K562 (cell line): ENCODE measurements around the gene CLDN2. TPM values are rescaled to one million over a fixed set of nuclear protein-coding genes. Genes with fewer than 3 reads are reported as not detected.

ENCODE experiments used
- ATAC-seq: fragments of 200-7000 bp; cut with Tn5 transposase; 3 replicates; pipeline ENCODE4 v1.9.1; 2020; ENCODE audit warnings: moderate library complexity
- BruUV-seq: library from RNA; stranded (reverse); fragments of 400-500 nt; replicated peaks from 2 replicates; lab custom pipeline; 2021; lab: Mats Ljungman, UMichigan
- CTCF ChIA-PET: fragments of 300-600 bp; formaldehyde crosslinking; extraction: SDS; loops from one replicate; lab custom pipeline; 2021; ENCODE audit warnings: low intra/inter-chr PET ratio; lab: Yijun Ruan, JAX
- POLR2A ChIA-PET: fragments of 300-600, 350-650 bp; sonication (Branson Sonifier 250); formaldehyde crosslinking; extraction: SDS; loops from one replicate; lab custom pipeline; 2021; ENCODE audit warnings: antibody characterized with exemption, inconsistent platforms; lab: Yijun Ruan, JAX
- DNase-seq, 4 experiments: peaks; one replicate each; pipeline versions ENCODE4 v3.0.0 to v3.0.0-alpha.2; 2011 to 2018; ENCODE audit warnings: low spot score in 3 of 4, mixed read lengths in 3 of 4; ENCODE audit errors: extremely low read depth in 1 of 4
- FAIRE-seq: peaks from 2 replicates; lab custom pipeline; 2011; peaks lifted over from hg19 to GRCh38; lab: Jason Lieb, UNC
- H2AFZ ChIP-seq: 2 replicates; pipeline ENCODE4 v1.6.0; 2011; ENCODE audit warnings: low read depth, low read length, control low read depth, inconsistent platforms
- H3K27ac ChIP-seq: fragments of 200-600 bp; 3 replicates; pipeline ENCODE4 v1.8.0; 2011; ENCODE audit warnings: low read depth, mild to moderate bottlenecking, control low read depth, inconsistent platforms, low read length, moderate library complexity, mixed read lengths; ENCODE audit errors: extremely low read depth
- H3K27me3 ChIP-seq, 2 experiments: fragments of 300-600 bp in 1 of 2; 2 replicates in 1 of 2; 3 replicates in 1 of 2; pipeline versions ENCODE4 v1.6.0 to v1.8.0; 2011; ENCODE audit warnings: inconsistent platforms in 2 of 2, low read length in 2 of 2, mild to moderate bottlenecking in 1 of 2, mixed read lengths in 1 of 2, moderate library complexity in 1 of 2; ENCODE audit not compliant: control insufficient read depth in 2 of 2, insufficient read depth in 2 of 2
- H3K36me3 ChIP-seq: fragments of 300-600 bp; 3 replicates; pipeline ENCODE4 v1.8.0; 2011; ENCODE audit warnings: mild to moderate bottlenecking, low read length, inconsistent platforms; ENCODE audit not compliant: control insufficient read depth, insufficient read depth
- H3K4me1 ChIP-seq, 2 experiments: fragments of 200-600 bp in 1 of 2; replicated peaks in 1 of 2; 2 replicates in 1 of 2; 3 replicates in 1 of 2; pipeline versions ENCODE4 v1.5.1 to v1.8.0; 2011; ENCODE audit warnings: inconsistent platforms in 2 of 2, low read length in 2 of 2, mild to moderate bottlenecking in 1 of 2, mixed read lengths in 1 of 2, moderate library complexity in 1 of 2; ENCODE audit not compliant: control insufficient read depth in 2 of 2, insufficient read depth in 2 of 2
- H3K4me2 ChIP-seq: 2 replicates; pipeline ENCODE4 v1.6.1; 2011; ENCODE audit warnings: low read length, control low read depth, inconsistent platforms, mixed read lengths; ENCODE audit not compliant: insufficient read depth
- H3K4me3 ChIP-seq: fragments of 200-600 bp; sonication (generic), shearing (Covaris generic); 2 replicates; pipeline ENCODE4 v1.5.1; 2016; ENCODE audit warnings: control low read depth, inconsistent platforms
- H3K79me2 ChIP-seq: fragments of 200-600 bp; 3 replicates; pipeline ENCODE4 v1.8.0; 2011; ENCODE audit warnings: low read length, inconsistent platforms; ENCODE audit not compliant: control insufficient read depth, insufficient read depth
- H3K9ac ChIP-seq, 2 experiments: 2 replicates each; pipeline versions ENCODE4 v1.6.0 to v1.6.1; 2011; ENCODE audit warnings: low read depth in 2 of 2, low read length in 2 of 2, control low read depth in 1 of 2, inconsistent platforms in 1 of 2, mild to moderate bottlenecking in 1 of 2, mixed read lengths in 1 of 2; ENCODE audit not compliant: insufficient read depth in 1 of 2
- H3K9me1 ChIP-seq: one replicate; pipeline ENCODE4 v1.6.0; 2011; ENCODE audit warnings: inconsistent platforms, mild to moderate bottlenecking, low read length, moderate library complexity; ENCODE audit not compliant: control insufficient read depth, insufficient read depth
- H3K9me3 ChIP-seq: replicated peaks from 2 replicates; pipeline ENCODE4 v1.5.1; 2011; ENCODE audit warnings: low read depth, low read length, inconsistent platforms; ENCODE audit not compliant: control insufficient read depth, insufficient read depth
- H4K20me1 ChIP-seq: replicated peaks from 2 replicates; pipeline ENCODE4 v1.6.1; 2011; ENCODE audit warnings: low read length, inconsistent platforms, mixed read lengths; ENCODE audit not compliant: control insufficient read depth, insufficient read depth
- ATF6 ChIP-seq: sonication (generic); formaldehyde crosslinking; IDR thresholded peaks from 2 replicates; pipeline ENCODE4 v1.4.0; 2020; ENCODE audit warnings: mild to moderate bottlenecking, missing genetic modification reagents
- BACH1 ChIP-seq: fragments of 200-800 bp; sonication (Bioruptor generic); IDR thresholded peaks from 2 replicates; pipeline ENCODE4 v1.6.1; 2016; ENCODE audit warnings: missing genetic modification characterization, missing compliant biosample characterization
- FOXM1 ChIP-seq, 2 experiments: fragments of 450-650 bp in 1 of 2; sonication (generic) in 1 of 2; formaldehyde crosslinking in 1 of 2; IDR thresholded peaks; 2 replicates each; pipeline versions ENCODE4 v1.6.1 to v1.9.0; 2017 to 2022; ENCODE audit warnings: low read depth in 2 of 2, mild to moderate bottlenecking in 2 of 2, missing genetic modification reagents in 1 of 2, moderate library complexity in 1 of 2
- GTF3C2 ChIP-seq: IDR thresholded peaks from 3 replicates; pipeline ENCODE4 v1.6.1; 2011; ENCODE audit warnings: borderline replicate concordance, mild to moderate bottlenecking, moderate library complexity; ENCODE audit not compliant: insufficient read length; ENCODE audit errors: extremely low read depth
- MLX ChIP-seq, 2 experiments: fragments of 450-650 bp in 1 of 2; sonication (generic) in 1 of 2; formaldehyde crosslinking; conservative IDR thresholded peaks; 2 replicates each; pipeline versions ENCODE4 v1.4.0 to v1.8.1; 2020 to 2022; ENCODE audit warnings: mild to moderate bottlenecking in 1 of 2, missing genetic modification reagents in 1 of 2
- POLR3A ChIP-seq: IDR thresholded peaks from 2 replicates; pipeline ENCODE4 v1.6.1; 2011; ENCODE audit warnings: borderline replicate concordance, mild to moderate bottlenecking, moderate library complexity; ENCODE audit not compliant: insufficient read length, insufficient read depth; ENCODE audit errors: extremely low read depth
- TCF7 ChIP-seq: sonication (generic); IDR thresholded peaks from 2 replicates; pipeline ENCODE4 v1.6.1; 2016; ENCODE audit warnings: antibody characterized with exemption, borderline replicate concordance
- TSHZ1 ChIP-seq: fragments of 250-450 bp; sonication (Bioruptor Pico); IDR thresholded peaks from 2 replicates; pipeline ENCODE4 v1.4.0; 2020; ENCODE audit warnings: mild to moderate bottlenecking, moderate library complexity
- ZBED1 ChIP-seq: IDR thresholded peaks from 2 replicates; pipeline ENCODE4 v1.6.1; 2014
- ZNF121 ChIP-seq: sonication (generic); formaldehyde crosslinking; conservative IDR thresholded peaks from 2 replicates; pipeline ENCODE4 v1.8.0; 2022; ENCODE audit warnings: missing genetic modification reagents
- ZNF311 ChIP-seq: fragments of 250-450 bp; sonication (Bioruptor Pico); IDR thresholded peaks from 2 replicates; pipeline ENCODE4 v1.4.0; 2020; ENCODE audit warnings: mild to moderate bottlenecking, moderate library complexity
- ZNF780A ChIP-seq: fragments of 250-450 bp; sonication (Bioruptor Pico); IDR thresholded peaks from 2 replicates; pipeline ENCODE4 v1.5.0; 2021; ENCODE audit warnings: mild to moderate bottlenecking
- WGBS: fragments of 100-300 bp; shearing (Covaris generic); methylation state at CpG from one replicate; pipeline ENCODE4 v1.1.6; 2016; ENCODE audit warnings: low coverage, mixed read lengths; ENCODE audit not compliant: insufficient coverage; ENCODE audit errors: missing lambda C conversion rate; 5-methylcytosine and 5-hydroxymethylcytosine counted together
- in situ Hi-C: fragments of 300-500 bp; cut with MboI; formaldehyde crosslinking; loops from 4 replicates; pipeline ENCODE4 v1.15.0; 2018; ENCODE audit warnings: inconsistent platforms, mixed read lengths
- intact Hi-C: fragments of 100-400 bp; cut with micrococcal nuclease; formaldehyde crosslinking; loops from 2 replicates; pipeline ENCODE4 v1.14.2; 2022
- polyA plus RNA-seq, 8 experiments: library from polyadenylated mRNA; depleted of rRNA in 4 of 8; stranded (reverse) in 5 of 8; unstranded in 3 of 8; fragments of >200 nt; fragmentation: Nextera tagmentation in 2 of 8; fragmentation: Illumina TruSeq in 1 of 8; extraction: Ambion mirVana in 2 of 8; extraction: Trizol in 1 of 8; gene quantifications; 2 replicates each; pipeline versions ENCODE4 v1.2.1 to v1.2.3, GENCODE V29; 2011 to 2014; ENCODE audit warnings: inconsistent platforms in 1 of 8, missing spikeins in 1 of 8
- total RNA-seq, 7 experiments: library from RNA; depleted of rRNA in 6 of 7; stranded (reverse); fragments of >200 nt in 6 of 7; fragmentation: Illumina TruSeq in 2 of 7; extraction: Trizol in 2 of 7; gene quantifications; 2 replicates each; pipeline versions ENCODE4 v1.2.1 to v1.2.3, GENCODE V29; 2011 to 2021; ENCODE audit warnings: low replicate concordance in 1 of 7

Gene CLDN2
- total and polyA plus RNA-seq, 9 of the 15 experiments (the other 6 are each of a cell fraction or from before 2014, with no cell fraction given) = not detected

- TF ChIP-seq ATF6 (CRISPR knock-in tag) = no peak
- TF ChIP-seq BACH1 (tag) = no peak
- TF ChIP-seq ZNF121 (CRISPR knock-in tag) = no peak
- no peak for TF ChIP-seq POLR3A
These were observed 18.4 kb upstream of the CLDN2 start (continued) for GRCh38 chrX:106901781-106902219.

- Histone ChIP-seq H3K9me3 (no peaks in the 10 kb centered on the region), H4K20me1 (no peaks in the 10 kb centered on the region), H3K4me3 (no peak overlapping the region), H3K9me1 (no peaks in the 10 kb centered on the region), H2AFZ (no peak overlapping the region), H3K79me2 (no peaks in the 10 kb centered on the region), H3K9ac (no peak overlapping the region), H3K27ac (no peak overlapping the region), H3K36me3 (no peaks in the 10 kb centered on the region), H3K4me2 (no peak overlapping the region), H3K4me1 (no peaks in the 10 kb centered on the region), H3K27me3 (no peaks in the 10 kb centered on the region; a peak in 1 of 5 replicates)
- no peak for DNase-seq
- ChIA-PET CTCF (no interaction called here), POLR2A (no interaction called here)
- in situ Hi-C loops (no loop called here), intact Hi-C loops (no loop called here)
- ATAC-seq = no peak
- 0% methylated on average over 2 of the region's 2 CpGs for WGBS
- no peak for FAIRE-seq
- no TSS peak for BruUV-seq
- no peak for TF ChIP-seq ZBED1
- TF ChIP-seq MLX (CRISPR knock-in tag; conservative IDR thresholded peaks at IDR 0.05) = no peak
- TF ChIP-seq TCF7 = no peak
- no peak for TF ChIP-seq ZNF311 (CRISPR knock-in tag)
- TF ChIP-seq ZNF780A (CRISPR knock-in tag) = no peak
- TF ChIP-seq FOXM1 (IDR thresholded peaks at IDR 0.05; ENCODE audit: low read depth) = no peak
- TF ChIP-seq FOXM1 (CRISPR knock-in tag; IDR thresholded peaks at IDR 0.05; ENCODE audit: low read depth) = no peak
- TF ChIP-seq GTF3C2 = no peak
- TF ChIP-seq TSHZ1 (CRISPR knock-in tag) = no peak
These were observed 17.5 kb upstream of the CLDN2 start for GRCh38 chrX:106902684-106903083.
